SK-N-SH (cell line): ENCODE data around the gene AK5. TPM values are rescaled to one million over a fixed set of nuclear protein-coding genes. Genes with fewer than 3 reads are reported as not detected.

Experiments
- CTCF ChIA-PET: fragments of 300-600, 350-600 bp; formaldehyde crosslinking; extraction: SDS; loops from one replicate; lab custom pipeline; 2021; lab: Yijun Ruan, JAX
- POLR2A ChIA-PET: fragments of 350-600 bp; sonication (Branson Sonifier 250); formaldehyde crosslinking; extraction: SDS; loops from one replicate; lab custom pipeline; 2020; ENCODE audit warnings: antibody characterized with exemption, inconsistent platforms; lab: Yijun Ruan, JAX
- DNase-seq: peaks from one replicate; pipeline ENCODE4 v3.0.0; 2012
- H2AFZ ChIP-seq: fragments of 200-600 bp; sonication (generic); 2 replicates; pipeline ENCODE4 v1.8.1; 2016; ENCODE audit warnings: antibody characterized with exemption, mild to moderate bottlenecking, low read depth
- H3F3A ChIP-seq: fragments of 200-600 bp; sonication (generic); replicated peaks from 2 replicates; pipeline ENCODE3; 2016; ENCODE audit warnings: antibody characterized with exemption, mild to moderate bottlenecking; ENCODE audit not compliant: insufficient read depth
- H3K27ac ChIP-seq, 2 experiments: fragments of 200-500 bp in 1 of 2; fragments of 200-600 bp in 1 of 2; sonication (Bioruptor generic) in 1 of 2; sonication (generic), shearing (Covaris generic) in 1 of 2; 2 replicates each; pipeline versions ENCODE4 v1.5.1 to v1.6.1; 2014 to 2016; ENCODE audit warnings: low read depth in 2 of 2, inconsistent platforms in 1 of 2, low read length in 1 of 2, mild to moderate bottlenecking in 1 of 2, mixed read lengths in 1 of 2
- H3K27me3 ChIP-seq: fragments of 200-600 bp; sonication (generic), shearing (Covaris generic); 2 replicates; pipeline ENCODE4 v1.6.1; 2016; ENCODE audit warnings: mixed run types; ENCODE audit not compliant: insufficient read depth
- H3K36me3 ChIP-seq, 2 experiments: fragments of 200-500 bp in 1 of 2; fragments of 200-600 bp in 1 of 2; sonication (Bioruptor generic) in 1 of 2; sonication (generic) in 1 of 2; replicated peaks in 1 of 2; 2 replicates each; pipeline versions ENCODE3 to v1.5.1; 2014 to 2016; ENCODE audit warnings: low read length in 1 of 2, mild to moderate bottlenecking in 1 of 2; ENCODE audit not compliant: insufficient read depth in 2 of 2, control insufficient read depth in 1 of 2
- H3K4me1 ChIP-seq, 2 experiments: fragments of 200-500 bp in 1 of 2; fragments of 200-600 bp in 1 of 2; sonication (Bioruptor generic) in 1 of 2; sonication (generic), shearing (Covaris generic) in 1 of 2; 2 replicates each; pipeline versions ENCODE4 v1.5.1 to v1.6.1; 2014 to 2016; ENCODE audit warnings: low read depth in 1 of 2, low read length in 1 of 2, mixed run types in 1 of 2; ENCODE audit not compliant: insufficient read depth in 2 of 2, control insufficient read depth in 1 of 2
- H3K4me2 ChIP-seq: fragments of 200-600 bp; sonication (generic), shearing (Covaris generic); 2 replicates; pipeline ENCODE4 v1.6.1; 2017; ENCODE audit warnings: mixed run types
- H3K4me3 ChIP-seq, 2 experiments: fragments of 200-500 bp in 1 of 2; fragments of 200-600 bp in 1 of 2; sonication (Bioruptor generic) in 1 of 2; sonication (generic), shearing (Covaris generic) in 1 of 2; 2 replicates each; pipeline versions ENCODE4 v1.5.1 to v1.8.1; 2014 to 2016; ENCODE audit warnings: low read depth in 2 of 2, inconsistent platforms in 1 of 2, low read length in 1 of 2, mild to moderate bottlenecking in 1 of 2, mixed read lengths in 1 of 2, moderate library complexity in 1 of 2
- H3K79me2 ChIP-seq: fragments of 200-600 bp; sonication (generic); 2 replicates; pipeline ENCODE4 v1.8.1; 2017; ENCODE audit warnings: mild to moderate bottlenecking; ENCODE audit not compliant: insufficient read depth
- H3K9ac ChIP-seq: fragments of 200-600 bp; sonication (generic); 2 replicates; pipeline ENCODE4 v1.6.1; 2017; ENCODE audit warnings: mixed run types
- H3K9me2 ChIP-seq: fragments of 200-600 bp; sonication (generic); 2 replicates; pipeline ENCODE4 v1.6.1; 2017; ENCODE audit warnings: mixed run types
- H3K9me3 ChIP-seq: fragments of 200-600 bp; sonication (generic); 2 replicates; pipeline ENCODE4 v1.6.1; 2017; ENCODE audit warnings: mixed run types, mild to moderate bottlenecking, moderate library complexity
- H4K20me1 ChIP-seq: fragments of 200-600 bp; sonication (generic); 2 replicates; pipeline ENCODE4 v1.6.1; 2017; ENCODE audit warnings: mild to moderate bottlenecking, mixed run types; ENCODE audit not compliant: insufficient read depth
- CHD2 ChIP-seq: fragments of 150-350 bp; IDR thresholded peaks from 2 replicates; pipeline ENCODE4 v1.6.1; 2018; ENCODE audit warnings: low read length; ENCODE audit not compliant: partially characterized antibody
- CTCF ChIP-seq: fragments of 200-600 bp; sonication (generic); IDR thresholded peaks from 2 replicates; pipeline ENCODE4 v1.6.1; 2017; ENCODE audit warnings: antibody characterized with exemption, mild to moderate bottlenecking, moderate library complexity
- ELF1 ChIP-seq: IDR thresholded peaks from 2 replicates; pipeline ENCODE4 v1.4.0; 2012
- GABPA ChIP-seq: IDR thresholded peaks from 2 replicates; pipeline ENCODE4 v1.4.0; 2012; ENCODE audit warnings: low read depth, mild to moderate bottlenecking
- GATA2 ChIP-seq: sonication (generic); formaldehyde crosslinking; IDR thresholded peaks from 2 replicates; pipeline ENCODE4 v1.5.0; 2020; ENCODE audit warnings: mild to moderate bottlenecking, missing genetic modification reagents
- NFIC ChIP-seq: IDR thresholded peaks from 2 replicates; pipeline ENCODE4 v1.4.0; 2012; ENCODE audit warnings: borderline replicate concordance
- NRF1 ChIP-seq: IDR thresholded peaks from 2 replicates; pipeline ENCODE4 v1.6.1; 2012; ENCODE audit warnings: low read depth, mild to moderate bottlenecking, low read length
- PBX3 ChIP-seq: IDR thresholded peaks from 2 replicates; pipeline ENCODE4; 2012
- RCOR1 ChIP-seq: fragments of 150-350 bp; IDR thresholded peaks from 2 replicates; pipeline ENCODE4 v1.6.1; 2017; ENCODE audit warnings: antibody characterized with exemption, low read length
- TAF1 ChIP-seq: IDR thresholded peaks from 2 replicates; pipeline ENCODE4 v1.6.1; 2012; ENCODE audit warnings: low read depth, mild to moderate bottlenecking, low read length, moderate library complexity, borderline replicate concordance
- YY1 ChIP-seq: IDR thresholded peaks from 2 replicates; pipeline ENCODE4 v1.4.0; 2012; ENCODE audit warnings: low read depth, mild to moderate bottlenecking
- WGBS: methylation state at CpG from one replicate; pipeline ENCODE4 v1.1.6; 2017; ENCODE audit warnings: low lambda C conversion rate; 5-methylcytosine and 5-hydroxymethylcytosine counted together
- polyA plus RNA-seq, 3 experiments: library from polyadenylated mRNA; depleted of rRNA; stranded (reverse); fragments of >200 nt; gene quantifications; 2 replicates each; pipeline ENCODE4 v1.2.3, GENCODE V29; 2012
- TF ChIP-seq, protein P1 (sequence below): IDR thresholded peaks from 2 replicates; pipeline ENCODE4 v1.4.0; 2012; ENCODE audit warnings: low read depth
- TF ChIP-seq, protein P2 (sequence below): IDR thresholded peaks from 2 replicates; pipeline ENCODE4 v1.4.0; 2012; ENCODE audit warnings: low read depth, borderline replicate concordance
- TF ChIP-seq, protein P3 (sequence below): fragments of 150-350 bp; IDR thresholded peaks from 2 replicates; pipeline ENCODE4 v1.6.1; 2016; ENCODE audit warnings: mild to moderate bottlenecking, low read depth, low read length

AK5 gene
- polyA plus RNA-seq, 1 of the 3 experiments (the other 2 are of a cell fraction) = 22.9 TPM

DNA sequence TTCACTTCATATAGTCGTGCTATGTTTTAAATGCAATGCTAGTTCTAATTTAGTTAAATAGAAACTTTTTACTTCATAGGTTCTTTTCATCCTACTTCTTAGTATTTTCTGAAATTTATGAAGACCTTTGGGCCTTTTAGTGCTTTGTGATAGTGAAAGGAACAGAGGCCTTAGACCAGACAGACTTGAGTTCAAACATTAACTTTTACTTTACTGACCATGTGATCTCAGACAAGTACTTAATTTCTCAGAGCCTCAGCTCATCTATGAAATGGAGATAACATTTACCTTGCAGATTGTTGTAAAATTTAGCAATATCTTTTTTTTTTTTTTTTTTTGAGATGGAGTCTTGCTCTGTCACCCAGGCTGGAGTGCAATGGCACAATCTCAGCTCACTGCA is 57.5 kb downstream of the AK5 start:
- Histone ChIP-seq H3K27me3 (no peaks in the 10 kb centered on the region), H3F3A (no peaks in the 10 kb centered on the region), H3K9ac (no peak overlapping the region), H3K4me3 (no peak overlapping the region), H3K9me2 (no peaks in the 10 kb centered on the region), H2AFZ (no peak overlapping the region), H4K20me1 (no peaks in the 10 kb centered on the region), H3K36me3 (peaks cover 2 to 9% of the 10 kb centered on the region in 2 experiments), H3K4me2 (no peak overlapping the region), H3K27ac (no peak overlapping the region), H3K79me2 (no peaks in the 10 kb centered on the region), H3K4me1 (peaks cover 0 to 5% of the 10 kb centered on the region in 2 experiments; a peak in 1 of 4 replicates), H3K9me3 (0 out of 2 replicates have a peak, but pooled peaks cover under 1% of the 10 kb centered on the region)
- ChIA-PET POLR2A (no interaction called here), CTCF (no interaction called here)
- DNase-seq = no peak
- whole genome bisulfite sequencing = 97% methylated on average over 1 of the region's 1 CpG
- TF ChIP-seq TAF1 (no peak), CTCF (no peak), PBX3 (no peak), ELF1 (no peak), CHD2 (no peak), YY1 (no peak), RCOR1 (no peak), NRF1 (no peak), NFIC (no peak), GATA2 (CRISPR knock-in tag) (no peak), GABPA (no peak)
- TF ChIP-seq, protein P1, sequence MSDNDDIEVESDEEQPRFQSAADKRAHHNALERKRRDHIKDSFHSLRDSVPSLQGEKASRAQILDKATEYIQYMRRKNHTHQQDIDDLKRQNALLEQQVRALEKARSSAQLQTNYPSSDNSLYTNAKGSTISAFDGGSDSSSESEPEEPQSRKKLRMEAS = no peak
- TF ChIP-seq, protein P2, sequence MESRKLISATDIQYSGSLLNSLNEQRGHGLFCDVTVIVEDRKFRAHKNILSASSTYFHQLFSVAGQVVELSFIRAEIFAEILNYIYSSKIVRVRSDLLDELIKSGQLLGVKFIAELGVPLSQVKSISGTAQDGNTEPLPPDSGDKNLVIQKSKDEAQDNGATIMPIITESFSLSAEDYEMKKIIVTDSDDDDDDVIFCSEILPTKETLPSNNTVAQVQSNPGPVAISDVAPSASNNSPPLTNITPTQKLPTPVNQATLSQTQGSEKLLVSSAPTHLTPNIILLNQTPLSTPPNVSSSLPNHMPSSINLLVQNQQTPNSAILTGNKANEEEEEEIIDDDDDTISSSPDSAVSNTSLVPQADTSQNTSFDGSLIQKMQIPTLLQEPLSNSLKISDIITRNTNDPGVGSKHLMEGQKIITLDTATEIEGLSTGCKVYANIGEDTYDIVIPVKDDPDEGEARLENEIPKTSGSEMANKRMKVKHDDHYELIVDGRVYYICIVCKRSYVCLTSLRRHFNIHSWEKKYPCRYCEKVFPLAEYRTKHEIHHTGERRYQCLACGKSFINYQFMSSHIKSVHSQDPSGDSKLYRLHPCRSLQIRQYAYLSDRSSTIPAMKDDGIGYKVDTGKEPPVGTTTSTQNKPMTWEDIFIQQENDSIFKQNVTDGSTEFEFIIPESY = no peak
- TF ChIP-seq, protein P3, sequence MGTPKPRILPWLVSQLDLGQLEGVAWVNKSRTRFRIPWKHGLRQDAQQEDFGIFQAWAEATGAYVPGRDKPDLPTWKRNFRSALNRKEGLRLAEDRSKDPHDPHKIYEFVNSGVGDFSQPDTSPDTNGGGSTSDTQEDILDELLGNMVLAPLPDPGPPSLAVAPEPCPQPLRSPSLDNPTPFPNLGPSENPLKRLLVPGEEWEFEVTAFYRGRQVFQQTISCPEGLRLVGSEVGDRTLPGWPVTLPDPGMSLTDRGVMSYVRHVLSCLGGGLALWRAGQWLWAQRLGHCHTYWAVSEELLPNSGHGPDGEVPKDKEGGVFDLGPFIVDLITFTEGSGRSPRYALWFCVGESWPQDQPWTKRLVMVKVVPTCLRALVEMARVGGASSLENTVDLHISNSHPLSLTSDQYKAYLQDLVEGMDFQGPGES = no peak
